HG03442 (cell line): ENCODE data around the gene KIF20A.
"Not testable (repeated sequence)": the region's sequence is repeated elsewhere in the genome, so short reads cannot be mapped to it uniquely, and the experiment has no call there.

ENCODE experiments used
- ATAC-seq: cut with Tn5 transposase; IDR thresholded peaks from one replicate; pipeline ENCODE4 v1.9.1; 2021; ENCODE audit warnings: mild to moderate bottlenecking, moderate library complexity; ENCODE audit not compliant: unreplicated experiment

Gene KIF20A

GRCh38 chr5:138178516-138179276, at the start of gene KIF20A, which contains the start of gene BRD8:
Gene KIF20A, plus strand, starts transcription at chr5:138179112. Its CDS starts 569 bp downstream, at chr5:138179681.
Gene BRD8, minus strand, starts transcription at chr5:138178630. Its CDS starts 16 bp downstream, at chr5:138178614.
- ATAC-seq, result peak; percentile 80

DNA sequence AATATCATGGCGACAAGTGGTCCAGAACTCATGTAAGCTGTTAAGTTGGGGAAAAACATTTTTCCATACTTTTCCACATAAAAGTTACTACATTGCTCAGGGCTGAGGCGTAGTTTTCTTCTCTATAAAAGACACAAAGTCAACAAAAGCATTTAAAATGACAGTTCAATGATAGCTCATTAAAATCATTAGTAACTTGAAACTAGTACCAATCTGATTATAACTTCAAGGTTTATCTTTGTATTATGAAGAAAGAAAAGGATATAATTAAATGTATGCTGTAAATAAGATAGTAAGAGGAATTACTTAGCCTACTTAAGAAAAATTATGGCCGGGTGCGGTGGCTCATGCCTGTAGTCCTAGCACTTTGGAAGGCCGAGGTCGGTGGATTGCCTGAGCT, 49.6 kb upstream of the KIF20A start:
- ATAC-seq, result no peak

DNA sequence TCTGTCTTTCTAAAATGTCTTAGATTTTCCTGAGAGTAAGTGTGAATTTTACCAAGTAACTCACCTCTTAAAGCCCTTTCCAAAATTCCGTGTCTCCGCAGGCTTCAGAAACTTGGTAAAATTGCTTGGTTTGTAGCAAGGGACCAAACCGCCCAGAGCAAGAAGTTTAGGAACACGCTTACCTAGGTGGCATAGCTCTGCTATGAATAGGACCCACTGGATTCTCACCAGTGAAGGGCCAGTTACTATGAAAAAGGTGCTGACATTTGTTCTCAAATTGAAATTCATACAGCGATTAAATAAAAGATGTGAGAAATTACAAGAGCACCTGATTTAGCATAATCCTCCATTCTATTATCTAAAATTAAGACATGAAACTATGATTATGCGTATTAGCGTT, 46.4 kb upstream of the KIF20A start:
- no peak for ATAC-seq

GRCh38 chr5:138138949-138139780, 39.7 kb upstream of the KIF20A start, which contains the start of gene NME5:
Gene NME5, minus strand, starts transcription at chr5:138139428. Its CDS starts 648 bp downstream, at chr5:138138780.
- no peak for ATAC-seq

DNA sequence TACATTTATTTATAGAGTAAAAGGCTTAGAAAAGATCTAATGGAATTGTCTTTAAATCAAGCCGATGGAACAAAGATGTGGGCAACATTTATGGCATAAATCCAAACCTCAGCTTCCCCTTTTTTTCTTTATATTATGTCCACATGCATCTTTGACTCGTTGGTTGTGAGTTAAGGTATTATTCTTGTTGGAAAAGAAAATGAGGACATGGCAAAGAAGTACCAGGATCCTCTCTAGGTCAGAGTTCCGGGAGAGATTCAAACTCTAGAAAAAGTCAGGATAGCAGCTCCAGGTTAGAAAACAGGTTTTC, 39.2 kb upstream of the KIF20A start:
- no peak for ATAC-seq

DNA sequence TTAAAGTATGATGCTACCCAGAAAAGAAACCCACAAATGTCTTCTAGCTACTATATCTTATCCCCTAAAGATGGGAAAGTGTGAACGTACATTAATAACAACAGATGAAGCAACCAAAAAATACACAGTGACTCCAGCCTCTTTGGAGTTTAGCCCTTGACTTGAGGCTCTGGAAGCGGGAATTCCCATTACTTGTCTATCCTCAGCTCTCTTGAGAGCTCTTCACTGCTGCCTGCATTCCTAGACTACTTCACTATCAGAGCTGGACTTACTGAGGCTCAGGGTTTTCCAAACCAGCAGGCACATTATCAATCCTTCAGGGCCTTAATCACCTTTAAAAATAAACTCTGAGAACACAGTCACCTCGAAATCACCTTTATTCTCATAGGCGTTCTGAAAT, 38.6 kb upstream of the KIF20A start:
- ATAC-seq, result no peak

DNA sequence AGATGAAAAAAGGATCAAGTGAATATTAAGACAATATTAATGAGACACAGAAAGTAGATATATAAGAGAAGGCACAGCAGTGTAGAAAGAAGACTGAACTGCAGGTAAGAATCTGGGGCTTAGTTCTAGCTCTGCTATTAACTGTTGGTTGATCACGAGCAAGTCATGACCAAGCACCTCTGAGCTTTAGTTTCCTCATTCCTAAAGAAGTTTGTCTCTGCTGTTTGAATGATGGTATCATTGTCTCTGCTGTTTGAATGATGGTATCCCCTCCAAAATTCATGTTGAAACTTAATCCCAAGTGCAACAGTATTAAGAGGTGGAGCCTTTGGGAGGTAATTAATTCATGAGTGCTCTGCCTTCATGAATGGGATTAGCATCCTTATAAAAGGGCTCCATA, 37.2 kb upstream of the KIF20A start:
- ATAC-seq, result no peak

DNA sequence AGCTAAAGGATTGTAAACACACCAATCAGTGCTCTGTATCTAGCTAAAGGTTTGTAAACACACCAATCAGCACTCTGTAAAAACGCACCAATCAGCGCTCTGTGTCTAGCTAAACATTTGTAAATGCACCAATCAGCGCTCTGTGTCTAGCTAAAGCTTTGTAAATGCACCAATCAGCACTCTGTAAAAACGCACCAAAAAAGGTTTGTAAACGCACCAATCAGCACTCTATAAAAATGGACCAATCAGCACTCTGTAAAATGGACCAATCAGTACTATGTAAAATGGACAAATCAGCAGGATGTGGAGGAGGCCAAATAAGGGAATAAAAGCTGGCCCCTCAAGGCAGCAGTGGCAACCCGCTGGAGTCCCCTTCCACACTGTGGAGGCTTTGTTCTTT, 35.3 kb upstream of the KIF20A start:
- ATAC-seq, result not testable (repeated sequence)

DNA sequence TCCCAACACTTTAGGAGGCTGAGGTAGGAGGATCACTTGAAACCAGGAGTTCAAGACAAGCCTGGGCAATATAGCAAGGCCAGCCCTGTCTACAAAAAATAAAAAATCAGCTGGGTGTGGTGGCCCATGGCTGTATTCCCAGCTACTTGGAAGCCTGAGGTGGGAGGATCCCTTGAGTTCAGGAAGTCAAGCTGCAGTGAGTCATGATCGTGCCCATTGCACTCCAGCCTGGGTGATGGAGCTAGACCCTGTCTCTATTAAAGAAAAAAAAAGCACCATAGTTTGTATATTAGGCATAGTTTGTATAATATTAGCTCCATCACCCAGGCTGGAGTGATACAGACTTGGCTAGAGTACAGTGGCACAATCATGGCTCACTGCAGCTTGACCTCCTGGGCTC, 30.1 kb upstream of the KIF20A start:
- no peak for ATAC-seq

- no peak for ATAC-seq
Measured at GRCh38 chr5:138149530-138149929, 29.4 kb upstream of the KIF20A start.

- ATAC-seq, result not testable (repeated sequence)
Measured at GRCh38 chr5:138155977-138156376, 22.9 kb upstream of the KIF20A start.

DNA sequence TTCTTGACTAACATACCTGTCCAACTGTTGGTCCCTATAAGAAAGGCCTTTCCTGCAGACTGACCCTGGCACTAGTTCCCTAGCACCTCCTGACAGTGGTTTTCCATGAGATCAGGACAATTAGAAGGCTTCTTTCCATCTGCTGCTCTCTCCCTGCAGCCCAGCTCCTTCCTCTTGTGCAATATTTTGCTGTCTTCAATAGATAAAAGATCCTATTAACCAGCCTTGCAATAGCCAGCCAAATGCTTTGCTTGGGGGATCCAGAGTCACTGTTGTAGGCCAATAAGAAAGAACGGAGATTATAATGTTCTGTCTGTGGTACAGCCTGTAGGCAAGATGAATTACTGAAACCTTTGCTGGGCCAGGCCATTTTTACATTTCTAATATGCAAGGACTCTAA, 21.3 kb upstream of the KIF20A start:
- ATAC-seq, result no peak

DNA sequence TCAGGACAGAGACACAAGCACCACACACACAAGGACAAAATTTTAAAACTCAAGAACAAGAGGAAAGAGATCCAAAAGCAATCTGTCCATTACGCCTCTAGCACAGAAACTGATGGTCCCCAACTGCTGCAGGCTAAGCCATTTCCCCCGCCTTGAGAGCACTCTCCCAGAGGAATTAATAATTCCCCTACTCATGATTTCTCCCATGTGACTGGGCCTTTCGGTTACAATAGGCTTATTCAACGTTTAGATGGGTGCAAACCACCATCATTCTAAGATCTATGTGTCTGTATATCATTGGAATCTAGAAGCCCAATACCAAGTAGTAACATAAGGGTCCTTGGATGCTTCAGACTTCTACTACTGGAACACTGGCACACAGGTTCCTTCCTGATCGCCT, 19.2 kb upstream of the KIF20A start:
- no peak for ATAC-seq

DNA sequence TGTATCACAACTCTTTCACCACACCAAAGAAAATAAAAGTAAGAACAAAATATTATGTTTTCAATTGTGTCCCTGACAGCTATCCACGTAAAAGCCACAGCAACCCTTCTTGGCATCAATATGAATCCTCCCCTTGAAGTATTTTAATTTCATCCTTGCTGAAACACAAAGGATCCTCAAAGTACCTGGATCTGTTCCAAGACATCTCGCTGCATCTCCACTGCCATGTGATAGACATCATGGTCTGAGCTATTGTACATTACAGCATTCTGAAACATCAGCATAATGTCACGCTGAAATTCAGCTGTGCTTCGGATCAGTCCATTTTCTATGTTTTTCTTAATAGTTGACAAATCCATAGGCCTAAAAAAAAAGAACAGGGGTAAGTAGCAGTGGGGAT, 18.2 kb upstream of the KIF20A start:
- ATAC-seq, result no peak

DNA sequence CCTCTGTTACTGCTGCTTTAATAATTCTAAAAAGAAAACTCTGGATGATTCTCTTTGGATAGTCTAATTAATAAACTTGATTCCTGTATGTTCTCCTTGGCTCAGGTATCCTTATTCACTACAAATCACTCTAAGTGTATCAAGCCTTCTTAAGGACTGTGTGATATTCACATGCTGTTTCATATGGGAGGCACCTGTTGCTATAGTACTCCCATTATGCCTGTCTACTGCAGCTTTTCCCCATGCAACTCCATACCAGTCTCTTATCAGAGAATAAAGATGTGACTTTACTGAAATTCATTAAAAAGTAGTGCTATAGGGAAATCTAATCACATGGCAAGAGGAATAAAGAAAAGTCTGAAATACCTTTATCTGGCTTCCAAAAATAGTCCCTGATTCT, 15.2 kb upstream of the KIF20A start:
- no peak for ATAC-seq

- no peak for ATAC-seq
Measured at GRCh38 chr5:138169124-138169523, 9.8 kb upstream of the KIF20A start.

- ATAC-seq, result no peak
Measured at GRCh38 chr5:138170299-138170698, 8.6 kb upstream of the KIF20A start.

- no peak for ATAC-seq
Measured at GRCh38 chr5:138177941-138178515, 884 bp upstream of the KIF20A start.

DNA sequence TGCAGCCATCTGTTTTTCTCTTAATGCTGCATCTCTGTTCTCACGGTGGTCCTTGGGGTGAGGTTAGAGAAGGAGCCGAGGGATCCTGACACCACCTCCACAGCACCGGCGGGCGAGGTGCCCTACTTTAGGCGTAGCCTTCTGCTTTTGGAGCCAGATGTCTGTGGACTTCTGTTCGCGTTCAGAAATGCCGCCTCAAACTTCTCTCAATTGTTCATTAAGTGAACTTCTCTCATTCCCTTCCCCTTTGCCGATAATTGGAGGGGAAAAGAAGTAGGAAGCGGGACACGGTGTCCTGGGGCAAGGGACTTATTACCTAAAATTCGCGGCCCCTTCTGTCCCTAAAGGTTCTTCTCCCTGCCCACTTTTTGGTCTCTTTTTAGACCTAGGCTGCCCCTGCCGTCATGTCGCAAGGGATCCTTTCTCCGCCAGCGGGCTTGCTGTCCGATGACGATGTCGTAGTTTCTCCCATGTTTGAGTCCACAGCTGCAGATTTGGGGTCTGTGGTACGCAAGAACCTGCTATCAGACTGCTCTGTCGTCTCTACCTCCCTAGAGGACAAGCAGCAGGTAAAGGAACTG, 455 bp downstream of the KIF20A start:
- ATAC-seq, result no peak

- ATAC-seq, result no peak
Measured at GRCh38 chr5:138180183-138180782, 1.4 kb downstream of the KIF20A start.

GRCh38 chr5:138180841-138181240, 1.9 kb downstream of the KIF20A start:
- no peak for ATAC-seq
